Stimulated activated CD4-positive, alpha-beta T cell treated with anti-CD3 and anti-CD28 coated beads, TNF-alpha, amount 100 ng/mL, for 48 hours (primary cell): ENCODE measurements around the gene PPL.
"Not testable (repeated sequence)": the region's sequence is repeated elsewhere in the genome, so short reads cannot be mapped to it uniquely, and the experiment has no call there.

Experiments
- DNase-seq, 3 donors: peaks; one replicate each; pipeline ENCODE4 v3.0.0-alpha.2; 2020; ENCODE audit warnings: low read depth in 3 of 3

Gene PPL

DNA sequence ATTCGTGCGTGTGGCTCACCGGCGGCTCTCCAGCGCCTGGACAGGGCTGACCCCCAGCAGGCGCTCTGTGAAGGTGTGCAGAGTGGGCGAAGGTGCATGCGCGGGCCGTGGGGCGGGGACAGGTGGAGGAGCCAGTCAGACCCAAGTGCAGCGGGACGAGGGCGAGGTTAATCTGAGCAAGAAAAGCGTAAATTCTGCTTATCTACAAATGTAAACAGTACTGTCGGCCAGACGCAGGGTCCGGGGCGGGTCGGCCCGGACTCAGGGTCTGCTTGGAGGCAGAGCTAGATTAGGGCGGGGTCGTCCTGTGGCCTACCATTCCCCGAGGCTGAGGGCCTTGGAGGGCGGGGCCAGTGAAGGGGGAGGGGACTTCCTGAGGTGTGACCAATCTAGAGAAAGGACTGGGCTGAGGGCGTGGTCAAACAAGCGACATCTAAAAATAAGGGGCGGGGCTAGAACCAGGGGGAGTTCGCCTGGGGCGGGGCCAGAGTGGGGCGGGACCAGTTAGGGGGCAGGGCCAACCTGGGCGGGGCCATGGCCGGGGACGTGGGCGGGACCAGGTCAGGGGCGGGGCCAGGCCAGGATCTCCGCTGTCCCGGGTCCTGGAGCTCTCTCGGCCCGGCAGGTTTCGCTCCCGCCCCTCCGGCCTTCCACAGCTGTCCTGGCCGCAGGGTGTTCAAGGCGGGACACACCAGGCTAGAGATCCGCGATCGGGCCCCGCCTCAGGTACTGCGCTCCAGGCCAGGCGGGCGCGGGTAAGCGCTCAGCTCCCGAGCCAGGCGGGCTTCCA is 21.0 kb upstream of the PPL start, which contains the start of gene SEC14L5:
TSS of gene SEC14L5 (plus strand) at position 611 of the 790 bp plus-strand sequence. CDS start 994 bp downstream, outside the sequence.
- peak; percentile 92 to 95 (median 92) for DNase-seq

DNA sequence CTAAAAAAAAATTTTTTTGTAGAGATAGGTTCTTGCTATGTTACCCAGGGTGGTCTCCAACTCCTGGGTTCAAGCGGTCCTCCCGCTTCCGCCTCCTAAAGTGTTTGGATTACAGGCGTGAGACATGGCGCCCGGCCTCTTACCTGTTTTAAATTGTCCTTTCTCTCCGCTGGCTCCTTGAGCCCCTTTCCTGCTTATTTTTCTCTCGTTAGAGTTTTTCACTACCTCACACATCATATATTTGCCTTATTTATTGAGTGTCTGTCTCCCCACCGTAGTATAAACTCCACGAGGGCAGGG is 20.4 kb upstream of the PPL start:
- no peak for DNase-seq

DNA sequence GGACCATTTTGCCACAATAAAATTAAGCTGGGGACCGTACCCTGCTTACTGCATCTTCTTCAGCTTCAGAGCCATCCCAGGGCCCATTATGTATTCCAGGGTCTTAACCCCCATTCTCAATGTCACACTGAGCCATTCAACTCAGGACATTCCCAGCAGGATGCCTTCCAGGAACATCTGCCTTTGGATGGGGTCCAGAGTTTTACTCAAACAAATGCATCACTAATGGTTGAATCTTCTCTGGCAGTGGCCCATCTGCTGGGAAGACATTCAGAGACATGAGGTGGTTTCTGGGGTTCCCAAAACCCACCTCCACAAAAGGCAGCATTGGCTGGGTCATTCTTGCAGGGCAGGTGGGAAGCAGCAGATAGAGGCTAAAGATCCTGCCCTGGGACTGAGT is 17.8 kb upstream of the PPL start:
- no peak for DNase-seq

DNA sequence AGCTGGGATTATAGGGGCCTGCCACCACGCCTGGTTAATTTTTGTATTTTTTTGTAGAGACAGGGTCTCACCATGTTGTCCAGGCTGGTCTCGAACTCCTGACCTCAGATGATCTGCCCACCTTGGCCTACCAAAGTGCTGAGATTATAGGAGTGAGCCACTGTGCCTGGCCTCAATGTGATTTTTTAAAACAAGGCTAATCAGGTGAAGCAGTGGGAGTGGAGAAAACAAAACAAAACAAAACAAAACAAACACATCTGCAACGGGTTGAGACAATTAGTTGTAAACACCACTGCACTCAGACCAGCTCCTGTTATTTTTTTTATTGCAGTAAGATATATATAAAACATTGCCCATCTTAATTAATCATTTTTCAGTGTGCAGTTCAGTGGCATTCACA is 14.6 kb upstream of the PPL start:
- not testable (repeated sequence) for DNase-seq

DNA sequence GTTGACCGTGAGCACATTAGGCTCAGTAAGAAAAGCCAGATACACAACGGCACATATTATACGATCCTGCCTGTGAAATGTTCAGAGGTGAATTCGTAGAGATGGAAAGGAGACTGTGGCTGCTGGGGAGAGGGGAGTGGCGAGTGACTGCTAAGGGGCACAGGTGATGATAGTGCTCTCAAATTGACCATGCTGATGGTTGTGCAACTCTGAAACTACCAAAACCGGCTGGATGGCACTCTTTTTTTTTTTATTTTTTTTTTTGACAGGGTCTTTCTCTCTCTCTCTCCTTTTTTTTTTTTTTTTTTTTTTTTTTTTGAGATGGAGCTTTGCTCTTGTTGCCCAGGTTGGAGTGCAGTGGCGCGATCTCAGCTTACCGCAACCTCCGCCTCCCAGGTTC is 13.0 kb upstream of the PPL start:
- no peak for DNase-seq

DNA sequence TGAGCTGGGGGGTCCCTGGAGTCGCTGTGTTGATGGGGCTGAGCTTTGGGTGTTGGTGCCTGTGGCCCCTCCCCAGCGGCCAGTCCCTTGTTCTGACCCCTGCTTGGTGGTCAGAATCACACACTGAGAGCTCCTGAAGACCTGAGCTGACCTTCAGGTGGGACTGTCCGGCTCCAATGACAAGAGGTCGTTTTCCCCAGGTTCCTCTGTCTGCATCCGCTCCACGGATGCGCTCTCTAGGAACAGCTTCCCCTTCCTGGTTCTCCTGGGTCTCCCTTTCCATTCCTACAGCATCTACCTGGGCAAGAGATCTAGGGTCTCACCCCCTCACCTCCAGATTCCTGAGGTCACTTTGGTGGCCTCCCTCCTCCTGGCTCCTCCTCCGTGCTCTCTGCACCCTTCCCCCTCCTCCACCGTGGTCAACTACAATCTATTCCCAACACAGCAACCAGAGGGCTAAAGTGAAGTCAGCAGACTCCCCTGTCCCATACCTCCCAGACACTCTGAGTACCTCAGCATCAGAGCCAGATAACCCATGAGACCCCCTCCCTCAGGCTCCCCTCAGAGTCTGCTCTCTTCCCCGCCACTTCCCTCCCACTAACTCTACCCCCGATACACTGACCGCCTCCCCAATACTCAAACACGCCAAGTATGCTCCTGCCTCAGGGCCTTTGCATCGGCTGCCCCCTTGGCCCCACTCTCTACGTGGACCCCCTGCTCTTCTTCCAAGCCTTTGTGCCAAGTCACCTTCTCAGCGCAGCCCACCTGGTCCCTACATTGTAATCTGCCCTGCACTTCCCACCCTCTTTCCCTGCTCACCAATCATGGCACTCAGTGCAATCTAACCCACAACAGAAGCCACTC is 12.2 kb upstream of the PPL start:
- DNase-seq: no peak

DNA sequence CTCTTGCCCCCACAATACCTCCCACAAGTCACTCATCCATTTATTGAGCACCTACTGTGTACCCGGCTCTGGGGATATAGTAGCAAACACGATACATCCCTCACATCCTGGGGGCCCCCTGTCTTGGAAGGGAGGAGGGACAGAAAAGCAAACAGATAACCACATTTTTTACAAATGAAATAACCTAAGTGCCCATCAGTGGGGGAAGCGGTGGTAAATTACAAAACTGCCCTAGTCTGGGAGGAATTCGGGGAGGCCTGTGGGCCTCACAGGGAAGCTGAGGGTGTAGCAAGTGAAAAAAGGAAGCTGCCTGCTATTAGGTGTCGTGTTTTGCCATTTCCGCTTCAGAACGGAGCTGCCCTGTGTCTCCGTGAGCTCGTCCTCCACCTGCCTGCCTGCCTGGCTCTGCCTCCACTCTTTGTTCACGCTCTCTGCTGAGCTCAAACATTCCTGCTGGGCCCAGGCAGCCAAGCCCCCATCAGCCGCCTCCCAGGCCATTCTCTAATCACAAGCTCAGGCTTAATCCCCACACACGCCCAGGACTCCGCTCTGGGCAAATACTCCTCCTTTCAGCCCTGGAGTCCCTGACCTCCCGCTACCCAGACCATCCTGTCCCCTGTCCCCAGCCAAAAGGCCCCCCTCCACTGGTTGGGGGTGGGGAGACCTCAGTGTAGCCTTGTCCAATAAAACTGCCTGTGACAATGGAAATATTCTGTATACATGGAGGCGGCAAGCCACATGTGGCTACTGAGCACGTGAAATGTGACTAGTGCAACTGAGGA is 11.0 kb upstream of the PPL start:
- DNase-seq: no peak

DNA sequence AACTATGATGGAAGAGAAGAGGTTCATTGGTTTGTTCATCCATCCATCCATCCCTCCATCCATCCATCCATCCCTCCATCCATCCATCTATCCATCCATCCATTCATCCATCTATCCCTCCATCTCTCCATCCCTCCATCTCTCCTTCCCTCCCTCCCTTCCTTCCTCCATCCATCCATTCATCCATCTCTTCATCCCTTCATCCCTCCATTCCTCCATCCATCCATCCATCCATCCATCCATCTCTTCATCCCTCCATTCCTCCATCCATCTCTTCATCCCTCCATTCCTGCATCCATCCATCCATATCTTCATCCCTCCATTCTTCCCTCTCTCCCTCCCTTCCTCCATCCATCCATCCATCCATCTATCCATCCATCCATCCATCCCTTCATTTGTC is 10.0 kb upstream of the PPL start:
- no peak for DNase-seq

DNA sequence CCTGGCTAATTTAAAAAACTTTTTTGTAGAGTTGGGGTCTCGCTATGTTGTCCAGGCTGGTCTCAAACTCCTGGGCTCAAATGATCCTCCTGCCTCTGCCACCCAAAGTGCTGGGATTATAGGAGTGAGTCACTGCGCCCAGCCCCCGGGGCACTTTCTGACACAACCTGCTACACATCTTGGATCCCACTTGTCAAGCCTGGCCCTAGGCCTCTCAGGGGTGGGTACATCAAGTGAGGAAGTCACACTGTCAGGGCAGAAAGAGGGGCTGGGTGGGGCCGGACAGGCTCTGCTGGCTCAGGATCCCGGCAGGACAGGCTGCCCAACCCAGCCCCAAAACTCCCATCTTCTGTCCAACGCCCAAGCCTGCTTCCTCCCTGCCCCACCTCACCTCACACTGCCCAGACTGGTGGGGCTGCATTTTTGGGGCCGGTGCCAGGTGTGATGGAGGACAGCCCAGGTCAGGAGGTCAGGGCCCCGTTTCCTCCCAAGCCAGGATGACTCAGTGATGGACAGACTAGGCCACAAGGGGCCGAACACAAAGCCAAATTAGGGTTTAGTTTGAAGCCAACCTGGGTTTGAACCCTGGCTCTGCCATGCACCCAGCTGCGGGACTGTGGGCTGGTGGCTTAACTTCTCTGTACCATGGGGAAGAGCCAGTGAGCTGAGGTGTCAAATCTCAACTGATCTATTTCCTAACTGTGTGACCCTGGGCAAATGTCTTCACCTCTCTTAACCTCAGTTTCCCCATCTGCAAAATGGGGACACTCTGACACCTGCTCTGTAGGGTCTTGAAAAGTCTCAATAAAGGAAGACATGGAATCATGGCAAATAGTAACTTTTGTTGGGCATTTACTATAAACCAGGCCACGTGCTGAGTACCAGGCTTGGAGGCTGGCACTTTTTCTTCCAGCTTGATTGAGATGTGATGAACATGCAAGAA is 8.9 kb upstream of the PPL start:
- no peak for DNase-seq

DNA sequence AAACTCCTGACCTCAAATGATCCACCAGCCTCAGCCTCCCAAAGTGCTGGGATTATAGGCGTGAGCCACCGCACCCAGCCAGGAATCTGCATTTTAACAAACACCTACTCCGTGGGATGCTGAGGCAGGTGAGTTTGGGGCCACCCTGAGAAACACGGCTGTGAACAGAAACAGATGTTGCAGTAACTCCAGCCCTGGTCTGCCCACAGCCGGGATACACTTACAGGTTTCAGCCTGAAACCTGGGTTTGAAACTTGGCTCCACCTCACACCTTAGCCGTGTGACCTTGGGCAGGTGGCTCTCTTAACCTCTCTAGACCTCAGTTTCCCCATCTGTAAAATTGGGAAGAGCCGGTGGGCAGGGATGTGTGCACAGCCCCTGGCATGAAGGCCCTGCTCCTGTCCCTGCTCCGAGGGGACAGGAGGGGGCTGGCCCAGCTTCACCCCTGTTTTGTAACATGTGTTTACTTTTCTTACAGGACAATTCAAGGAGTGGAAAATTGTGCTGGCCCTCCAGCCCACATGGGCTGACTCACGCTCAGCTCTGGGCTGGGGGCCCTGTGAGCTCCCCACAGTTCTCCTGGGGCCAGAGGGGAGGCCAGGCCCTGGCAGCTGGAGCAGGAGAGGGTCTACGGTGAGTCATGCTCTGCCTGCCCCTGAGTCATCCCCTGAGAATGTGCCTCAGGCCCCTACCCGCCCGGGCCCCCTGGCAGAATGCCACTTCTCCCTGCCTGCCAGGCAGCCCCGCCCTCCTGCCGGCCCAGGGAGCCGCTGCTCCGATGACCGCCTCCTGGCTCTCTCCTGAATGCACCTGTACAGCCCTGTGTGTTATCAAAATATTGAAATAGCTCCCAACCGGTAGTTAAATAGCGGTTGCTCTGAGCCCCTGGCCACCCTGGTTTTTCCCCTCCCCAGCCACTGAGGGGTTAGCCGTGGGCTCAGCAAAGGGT is 7.7 kb upstream of the PPL start:
- DNase-seq: no peak

DNA sequence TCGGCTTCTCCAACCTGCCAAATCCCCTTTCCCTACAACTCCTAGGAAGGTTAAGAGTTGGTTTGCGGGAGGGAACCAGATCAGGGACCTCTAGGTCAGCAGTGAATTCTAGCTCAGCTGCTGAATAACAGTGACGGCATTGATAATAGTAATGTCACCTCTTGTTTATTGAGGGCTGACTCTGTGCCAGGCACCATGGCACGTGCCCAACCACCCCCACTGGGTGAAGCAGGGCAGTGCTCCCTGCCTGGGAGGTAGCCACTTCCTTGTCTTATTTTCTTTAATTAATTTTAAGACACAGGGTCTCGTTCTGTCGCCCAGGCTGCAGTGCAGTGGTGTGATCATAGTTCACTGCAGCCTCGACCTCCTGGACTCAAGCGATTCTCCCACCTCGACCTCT is 5.5 kb upstream of the PPL start:
- DNase-seq: no peak

DNA sequence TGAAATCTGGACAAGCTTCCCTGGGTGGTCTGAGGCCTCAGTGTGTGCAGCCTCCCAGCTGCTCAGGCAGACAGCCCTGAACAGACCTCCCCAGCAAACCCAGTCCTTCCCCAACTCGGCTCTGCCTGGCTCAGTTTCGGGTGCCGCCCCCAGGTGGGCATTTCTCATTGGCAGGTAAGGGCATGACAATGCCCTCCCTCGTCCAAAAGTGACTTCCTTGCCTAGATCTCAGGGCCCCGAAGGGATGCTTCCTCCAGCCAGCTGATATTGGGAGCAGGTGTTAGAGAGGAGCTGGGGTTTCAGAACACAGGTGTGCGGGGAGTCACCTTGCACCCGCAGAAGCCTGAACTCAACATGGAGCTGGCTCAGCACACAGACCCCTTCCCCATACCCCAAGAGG is 3.8 kb upstream of the PPL start:
- DNase-seq: no peak

DNA sequence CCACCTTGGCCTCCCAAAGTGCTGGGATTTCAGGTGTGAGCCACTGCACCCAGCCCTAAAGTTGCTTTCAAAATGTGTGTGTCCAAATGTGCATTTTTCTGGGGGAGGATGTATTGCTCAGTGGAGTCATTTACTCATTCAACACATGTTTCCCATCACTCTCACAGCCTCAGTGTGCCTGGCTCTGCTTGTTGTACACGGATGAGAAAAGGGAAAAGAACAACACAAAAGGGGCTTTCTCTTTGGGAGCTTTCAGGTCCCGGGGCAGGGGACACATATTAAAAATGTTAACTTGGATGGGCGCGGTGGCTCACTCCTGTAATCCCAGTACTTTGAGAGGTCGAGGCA is 1.7 kb upstream of the PPL start:
- DNase-seq: no peak

DNA sequence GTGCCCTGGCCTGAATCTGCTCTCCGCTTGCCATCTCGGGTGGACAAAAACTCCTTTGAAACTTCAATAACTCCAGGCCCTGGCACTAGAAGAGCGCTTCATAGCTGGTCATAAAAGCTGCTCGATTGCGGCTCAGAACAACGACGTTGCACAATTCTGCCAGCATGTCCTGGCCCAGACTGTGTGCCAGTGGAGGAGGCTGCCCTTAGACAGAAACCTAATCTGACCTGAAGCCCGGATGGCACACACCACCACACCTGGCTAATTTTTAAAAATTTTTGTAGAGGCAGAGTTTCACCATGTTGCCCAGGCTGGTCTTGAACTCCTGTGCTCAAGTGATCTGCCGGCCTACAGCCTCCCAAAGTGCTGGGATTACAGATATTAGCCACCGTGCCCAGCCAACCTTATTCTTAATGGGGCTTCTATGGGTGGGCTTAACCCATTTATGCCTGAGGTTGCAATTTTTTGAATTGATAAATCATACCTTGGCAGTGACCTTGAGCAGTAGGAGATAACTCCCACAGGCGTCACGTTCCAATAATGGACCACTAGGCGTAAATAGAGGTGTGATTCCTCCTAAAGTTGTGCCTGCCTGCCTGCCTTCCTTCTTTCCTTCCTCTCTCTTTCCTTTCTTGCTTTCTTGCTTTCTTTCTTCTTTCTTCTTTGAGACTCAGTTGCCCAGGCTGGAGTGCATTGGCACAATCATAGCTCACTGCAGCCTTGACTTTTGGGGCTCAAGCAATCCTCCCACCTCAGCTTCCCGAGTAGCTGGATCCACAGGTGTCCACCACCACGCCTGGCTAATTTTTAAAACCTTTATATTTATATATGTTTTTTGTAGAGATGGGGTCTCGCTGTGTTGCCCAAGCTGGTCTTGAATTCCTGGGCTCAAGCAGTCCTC is 1.1 kb upstream of the PPL start:
- DNase-seq: no peak

DNA sequence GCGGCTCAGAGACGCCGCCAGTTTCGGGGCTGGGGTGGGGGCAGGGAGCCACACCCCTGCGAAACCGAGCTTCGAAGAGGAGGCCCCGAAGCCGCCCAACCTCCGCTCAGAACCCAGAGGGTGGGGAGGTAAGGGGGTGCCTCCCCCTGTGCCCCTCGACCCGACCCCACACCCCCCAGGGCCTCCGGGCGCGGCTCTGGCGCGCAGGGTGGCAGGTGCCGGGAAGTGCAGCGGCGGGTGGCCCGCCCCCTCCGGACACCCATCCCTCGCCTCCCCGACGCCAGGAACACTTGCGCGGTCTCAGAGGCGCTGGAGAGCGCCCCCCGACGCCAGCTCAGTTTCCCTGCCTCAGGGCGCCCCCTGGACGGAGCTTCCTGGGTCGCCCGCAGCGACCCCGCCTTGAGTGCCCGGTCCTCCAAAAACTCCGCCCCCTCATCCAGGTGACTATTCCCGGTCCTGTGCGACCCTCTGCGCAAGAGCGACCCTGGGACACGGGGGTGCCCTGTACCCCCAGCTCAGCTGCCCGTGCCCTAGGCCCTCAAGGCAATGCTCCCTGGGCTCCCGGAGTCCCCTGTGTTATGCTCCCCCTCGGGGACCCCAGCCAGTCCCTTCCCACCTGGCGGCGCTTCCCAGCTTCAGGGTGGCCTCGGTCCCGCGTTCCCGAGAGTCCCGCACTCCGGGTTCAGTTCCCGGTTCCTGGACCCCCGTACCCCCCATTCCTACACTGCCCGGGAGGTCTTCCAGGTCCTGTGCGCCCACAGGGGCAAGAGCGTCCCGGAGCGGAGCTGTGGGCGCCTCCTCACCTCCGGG is 562 bp downstream of the PPL start:
- no peak for DNase-seq

DNA sequence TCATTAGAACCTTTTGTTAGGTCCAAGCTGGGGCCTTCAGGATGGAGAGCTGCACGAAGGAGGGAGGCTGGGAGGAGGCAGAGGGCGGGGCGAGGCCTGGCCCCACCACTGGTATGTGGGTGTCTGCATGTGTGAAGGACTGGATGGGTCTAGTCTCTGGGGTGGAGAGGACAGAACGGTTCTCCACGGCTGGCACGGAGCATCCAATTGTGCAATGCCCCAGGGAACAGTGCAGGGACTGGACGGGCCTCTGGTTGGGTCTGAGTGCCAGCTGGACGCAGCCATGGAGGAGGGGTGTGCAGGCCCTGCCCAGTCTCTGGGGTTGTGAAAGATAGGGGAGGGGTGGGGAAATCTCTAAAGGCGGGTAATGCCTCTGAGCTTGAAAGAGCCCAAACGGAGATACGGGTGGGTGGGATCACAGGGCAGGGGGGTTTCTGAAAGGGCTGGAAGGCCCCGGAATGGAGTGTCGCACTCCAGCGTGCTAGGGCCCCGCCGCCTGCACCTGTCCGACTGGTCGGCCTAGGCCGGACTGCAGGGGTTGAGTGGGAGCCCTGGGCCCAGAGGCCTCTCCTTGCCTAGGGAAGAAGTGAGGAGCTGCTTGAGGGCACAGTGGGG is 1.6 kb downstream of the PPL start:
- DNase-seq: no peak

DNA sequence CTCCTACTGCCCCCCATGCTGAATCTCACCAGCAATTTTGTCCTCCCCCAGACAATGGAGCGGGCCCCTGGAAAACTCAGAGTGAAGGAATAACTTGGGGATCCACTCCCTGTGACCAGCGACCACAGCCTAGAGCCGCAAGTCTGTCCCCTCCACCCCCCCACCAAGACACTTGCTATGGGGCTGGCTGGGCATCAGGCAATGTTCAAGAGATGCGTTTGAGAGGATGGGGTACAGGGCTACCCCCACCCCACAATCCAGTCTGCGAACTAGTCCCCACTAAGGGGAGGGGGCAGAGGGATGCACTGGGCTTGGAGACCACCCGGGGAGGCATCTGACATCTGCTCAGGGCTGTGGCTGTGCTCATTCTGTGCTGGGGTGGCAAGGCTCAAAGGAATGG is 2.4 kb downstream of the PPL start:
- DNase-seq: no peak

DNA sequence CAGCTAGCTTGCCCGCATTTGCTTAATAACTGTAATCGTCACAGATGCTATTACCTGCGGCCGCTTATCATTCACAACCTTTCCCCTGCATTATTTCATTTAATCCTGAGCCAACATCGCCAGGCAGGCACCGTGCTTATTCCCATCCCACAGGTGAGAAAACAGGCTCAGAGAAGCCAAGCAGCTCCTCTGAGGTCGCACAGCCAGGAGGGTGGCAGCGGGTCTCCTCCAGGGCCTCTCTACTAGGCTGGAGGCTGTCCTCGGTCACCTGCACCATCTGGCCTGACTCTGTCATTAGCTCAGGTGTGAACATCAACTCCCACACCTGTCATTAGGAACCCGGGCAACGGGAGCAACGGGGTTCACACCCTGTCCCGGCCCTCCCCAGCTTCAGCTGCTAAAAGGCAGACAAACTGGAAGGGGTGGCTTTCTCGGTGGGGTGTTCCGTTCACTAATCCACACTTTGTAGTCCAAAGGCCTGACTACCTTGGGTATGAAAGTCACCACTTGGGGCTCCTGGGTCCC is 3.0 kb downstream of the PPL start:
- no peak for DNase-seq
